ENCODE measurements around the gene AHSG. TPM values are rescaled to one million over a fixed set of nuclear protein-coding genes. Genes with fewer than 3 reads are reported as not detected.
A peak's percentile ranks its signal among the peaks of the same experiment; 100 is the strongest.
"Not testable (repeated sequence)": the region's sequence is repeated elsewhere in the genome, so short reads cannot be mapped to it uniquely, and the experiment has no call there.

Gene AHSG
- total RNA-seq, 1 experiment from 2014 or later: not detected

DNA sequence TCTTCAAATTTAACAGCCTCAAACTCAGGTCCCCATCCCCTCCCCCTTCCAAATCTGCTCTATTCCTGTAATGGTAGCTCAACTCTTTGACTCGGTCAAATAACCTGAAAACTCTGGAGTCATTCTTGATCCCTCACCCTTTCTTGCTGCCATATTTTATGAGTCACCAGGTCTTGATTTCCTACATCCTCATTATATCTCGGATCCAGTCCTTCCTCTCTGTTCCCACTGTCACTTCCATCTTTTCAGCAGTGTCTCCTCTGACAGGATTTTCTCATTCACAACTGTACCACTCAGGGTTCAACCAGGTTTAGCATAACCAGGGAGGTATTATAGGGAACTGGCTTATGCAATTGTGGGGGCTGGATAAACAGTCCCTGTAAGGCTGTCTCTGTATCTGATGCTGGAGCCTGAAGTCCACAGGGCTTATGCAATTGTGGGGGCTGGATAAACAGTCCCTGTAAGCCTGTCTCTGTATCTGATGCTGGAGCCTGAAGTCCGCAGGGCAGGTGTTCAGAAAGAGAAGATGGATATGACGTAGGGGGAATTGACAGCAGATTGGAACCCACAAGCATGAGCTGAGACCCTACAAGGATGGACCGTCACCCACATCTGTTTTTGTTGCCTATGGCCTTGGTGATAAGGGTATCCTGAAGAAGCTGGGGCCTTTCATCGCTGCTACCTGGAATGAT, 18.2 kb downstream of the AHSG start:
- no peaks in the 10 kb centered on the region for H3K9me3 ChIP-seq (replicated peaks)
- H3K36me3 ChIP-seq: no peaks in the 10 kb centered on the region
- H3K27me3 ChIP-seq (replicated peaks): 0 out of 2 replicates have a peak, but pooled peaks cover 8% of the 10 kb centered on the region
- no peak for DNase-seq (ENCODE audit: low read depth in 1 of 2, low spot score in 2 of 2)
- H3K4me1 ChIP-seq (replicated peaks): no peaks in the 10 kb centered on the region
- no peak overlapping the region for H3K27ac ChIP-seq
- no peak overlapping the region for H3K4me3 ChIP-seq

DNA sequence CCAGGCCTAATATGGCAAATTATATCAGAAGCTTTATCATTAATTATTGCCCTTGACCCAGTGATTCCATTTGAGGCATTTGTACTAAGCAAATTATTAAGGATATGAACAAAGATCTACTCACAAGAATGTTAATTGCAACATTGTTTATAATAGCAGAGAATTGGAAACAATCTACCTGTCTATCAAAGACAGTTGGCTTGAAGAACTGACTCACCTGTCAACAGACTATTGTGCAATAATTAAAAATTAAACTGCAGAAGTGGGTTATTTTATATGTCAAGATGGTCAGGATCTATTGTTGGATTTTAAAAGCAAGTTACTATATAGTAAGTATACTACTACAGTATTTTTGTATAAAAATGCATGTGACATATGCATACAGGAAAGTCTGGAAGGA, 20.6 kb downstream of the AHSG start:
- Histone ChIP-seq H3K36me3 (no peaks in the 10 kb centered on the region), H3K27me3 (replicated peaks) (0 out of 2 replicates have a peak, but pooled peaks cover 8% of the 10 kb centered on the region), H3K4me1 (replicated peaks) (no peaks in the 10 kb centered on the region), H3K27ac (no peak overlapping the region), H3K4me3 (no peak overlapping the region), H3K9me3 (replicated peaks) (no peaks in the 10 kb centered on the region)
- DNase-seq (ENCODE audit: low read depth in 1 of 2, low spot score in 2 of 2): no peak

GRCh38 chr3:186634207-186634606, 21.3 kb downstream of the AHSG start:
- DNase-seq (ENCODE audit: low read depth in 1 of 2, low spot score in 2 of 2); H3K4me1 ChIP-seq (replicated peaks); H3K4me3 ChIP-seq; H3K27me3 ChIP-seq (replicated peaks); H3K27ac ChIP-seq; H3K36me3 ChIP-seq; H3K9me3 ChIP-seq (replicated peaks): not testable (repeated sequence)

GRCh38 chr3:186635532-186635931, 22.7 kb downstream of the AHSG start:
- Histone ChIP-seq H3K4me3 (no peak overlapping the region), H3K27me3 (replicated peaks) (0 out of 2 replicates have a peak, but pooled peaks cover under 1% of the 10 kb centered on the region), H3K4me1 (replicated peaks) (no peaks in the 10 kb centered on the region), H3K36me3 (no peaks in the 10 kb centered on the region), H3K9me3 (replicated peaks) (no peaks in the 10 kb centered on the region), H3K27ac (no peak overlapping the region)
- DNase-seq (ENCODE audit: low read depth in 1 of 2, low spot score in 2 of 2): no peak

GRCh38 chr3:186636536-186636935, 23.7 kb downstream of the AHSG start:
- no peaks in the 10 kb centered on the region for H3K36me3 ChIP-seq
- H3K4me3 ChIP-seq: no peak overlapping the region
- no peak for DNase-seq (ENCODE audit: low read depth in 1 of 2, low spot score in 2 of 2)
- H3K27me3 ChIP-seq (replicated peaks): no peaks in the 10 kb centered on the region
- H3K9me3 ChIP-seq (replicated peaks): no peaks in the 10 kb centered on the region
- no peak overlapping the region for H3K27ac ChIP-seq
- no peaks in the 10 kb centered on the region for H3K4me1 ChIP-seq (replicated peaks)

GRCh38 chr3:186637686-186638085, 24.8 kb downstream of the AHSG start:
- no peaks in the 10 kb centered on the region for H3K36me3 ChIP-seq
- H3K4me1 ChIP-seq (replicated peaks): no peaks in the 10 kb centered on the region
- H3K27me3 ChIP-seq (replicated peaks): no peaks in the 10 kb centered on the region
- no peaks in the 10 kb centered on the region for H3K9me3 ChIP-seq (replicated peaks)
- H3K4me3 ChIP-seq: no peak overlapping the region
- H3K27ac ChIP-seq: no peak overlapping the region
- DNase-seq (ENCODE audit: low read depth in 1 of 2, low spot score in 2 of 2): no peak

GRCh38 chr3:186638259-186638658, 25.4 kb downstream of the AHSG start:
- H3K27me3 ChIP-seq (replicated peaks): no peaks in the 10 kb centered on the region
- H3K9me3 ChIP-seq (replicated peaks): no peaks in the 10 kb centered on the region
- H3K4me1 ChIP-seq (replicated peaks): no peaks in the 10 kb centered on the region
- H3K4me3 ChIP-seq: no peak overlapping the region
- H3K36me3 ChIP-seq: no peaks in the 10 kb centered on the region
- H3K27ac ChIP-seq: no peak overlapping the region
- no peak for DNase-seq (ENCODE audit: low read depth in 1 of 2, low spot score in 2 of 2)

DNA sequence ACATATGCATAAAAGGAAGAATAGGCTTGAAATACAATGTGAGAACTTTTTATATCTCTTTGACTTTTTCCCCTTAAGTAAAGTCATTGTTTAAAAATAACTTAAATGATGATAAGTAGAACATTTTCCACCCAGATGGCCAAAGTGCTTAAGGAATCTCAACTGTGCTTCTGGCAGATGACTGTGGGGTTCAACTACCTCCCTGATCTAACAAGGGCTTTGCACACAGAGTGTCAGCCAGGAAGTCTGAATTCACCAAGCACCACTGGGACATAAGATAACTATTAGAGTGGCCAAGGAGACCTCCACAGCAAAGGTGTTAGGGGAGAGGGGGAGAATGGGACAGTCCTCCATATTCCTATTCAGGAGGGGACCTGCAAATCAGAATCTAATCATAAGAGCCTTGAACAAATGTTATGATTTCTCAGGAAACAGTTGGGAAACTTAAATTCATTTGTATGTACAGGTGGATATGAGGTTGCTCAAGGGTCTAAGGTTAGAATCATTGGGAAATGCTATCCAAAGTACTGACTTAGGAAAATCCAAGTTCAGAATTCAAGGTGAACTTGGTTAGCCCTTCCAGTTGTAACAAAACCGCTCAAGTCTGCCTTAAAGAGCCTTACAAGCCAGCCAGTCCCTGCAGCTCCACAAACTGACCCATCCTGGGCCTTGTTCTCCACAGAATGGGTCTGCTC, 27.1 kb downstream of the AHSG start, which contains the start of gene FETUB:
Gene FETUB, plus strand, starts transcription at position 622 of the 695 bp plus-strand sequence. Its CDS starts 62 bp downstream, at position 684.
- Histone ChIP-seq H3K27me3 (replicated peaks) (no peaks in the 10 kb centered on the region), H3K27ac (no peak within 1 kb of the TSS), H3K36me3 (no peaks in the 10 kb centered on the region), H3K9me3 (replicated peaks) (no peaks in the 10 kb centered on the region), H3K4me3 (no peak within 1 kb of the TSS), H3K4me1 (replicated peaks) (no peaks in the 10 kb centered on the region; the same call in 1 of the 2 replicates)
- no peak for DNase-seq (ENCODE audit: low read depth in 1 of 2, low spot score in 2 of 2)

DNA sequence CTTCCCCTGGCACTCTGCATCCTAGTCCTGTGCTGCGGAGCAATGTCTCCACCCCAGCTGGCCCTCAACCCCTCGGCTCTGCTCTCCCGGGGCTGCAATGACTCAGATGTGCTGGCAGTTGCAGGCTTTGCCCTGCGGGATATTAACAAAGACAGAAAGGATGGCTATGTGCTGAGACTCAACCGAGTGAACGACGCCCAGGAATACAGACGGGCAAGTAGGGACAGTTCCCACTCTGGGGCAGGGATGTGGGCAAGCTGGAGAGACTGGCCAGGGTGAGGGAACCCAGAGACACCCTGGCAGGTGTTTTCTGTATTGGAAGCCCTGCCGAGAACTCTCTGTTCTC, 27.6 kb downstream of the AHSG start:
- no peaks in the 10 kb centered on the region for H3K36me3 ChIP-seq
- DNase-seq (ENCODE audit: low read depth in 1 of 2, low spot score in 2 of 2): peak in 1 of 2 experiments; percentile 2
- no peak overlapping the region for H3K27ac ChIP-seq
- H3K4me3 ChIP-seq: no peak overlapping the region
- no peaks in the 10 kb centered on the region for H3K27me3 ChIP-seq (replicated peaks)
- no peaks in the 10 kb centered on the region for H3K9me3 ChIP-seq (replicated peaks)
- H3K4me1 ChIP-seq (replicated peaks): no peaks in the 10 kb centered on the region; the same call in 1 of the 2 replicates

DNA sequence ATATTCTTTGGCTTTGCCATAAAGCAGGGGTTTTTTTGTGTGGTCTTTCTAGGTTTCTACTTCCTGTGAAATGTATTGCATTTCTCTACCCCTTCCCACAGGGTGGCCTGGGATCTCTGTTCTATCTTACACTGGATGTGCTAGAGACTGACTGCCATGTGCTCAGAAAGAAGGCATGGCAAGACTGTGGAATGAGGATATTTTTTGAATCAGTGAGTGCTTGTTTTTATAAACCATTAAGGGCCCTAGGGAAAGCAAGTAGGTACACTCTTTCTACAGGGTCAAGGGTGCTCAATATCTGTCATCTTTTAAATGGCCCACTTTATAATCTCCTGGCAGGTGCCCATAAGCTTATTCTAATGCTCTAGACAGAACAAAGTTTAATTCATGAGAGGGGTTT, 28.1 kb downstream of the AHSG start:
- no peak overlapping the region for H3K4me3 ChIP-seq
- no peaks in the 10 kb centered on the region for H3K36me3 ChIP-seq
- no peaks in the 10 kb centered on the region for H3K27me3 ChIP-seq (replicated peaks)
- no peak overlapping the region for H3K27ac ChIP-seq
- H3K9me3 ChIP-seq (replicated peaks): no peaks in the 10 kb centered on the region
- DNase-seq (ENCODE audit: low read depth in 1 of 2, low spot score in 2 of 2): no peak
- no peaks in the 10 kb centered on the region; the same call in 1 of the 2 replicates for H3K4me1 ChIP-seq (replicated peaks)

GRCh38 chr3:186642014-186642413, 29.2 kb downstream of the AHSG start:
- H3K4me1 ChIP-seq (replicated peaks): no peaks in the 10 kb centered on the region; the same call in 1 of the 2 replicates
- H3K9me3 ChIP-seq (replicated peaks): no peaks in the 10 kb centered on the region
- H3K36me3 ChIP-seq: no peaks in the 10 kb centered on the region
- DNase-seq (ENCODE audit: low read depth in 1 of 2, low spot score in 2 of 2): no peak
- H3K27ac ChIP-seq: no peak overlapping the region
- H3K4me3 ChIP-seq: no peak overlapping the region
- no peaks in the 10 kb centered on the region for H3K27me3 ChIP-seq (replicated peaks)

GRCh38 chr3:186643493-186643892, 30.6 kb downstream of the AHSG start:
- Histone ChIP-seq H3K27me3 (replicated peaks) (0 out of 2 replicates have a peak, but pooled peaks cover 6% of the 10 kb centered on the region), H3K4me1 (replicated peaks) (no peaks in the 10 kb centered on the region; the same call in 1 of the 2 replicates), H3K9me3 (replicated peaks) (no peaks in the 10 kb centered on the region), H3K4me3 (no peak overlapping the region), H3K27ac (no peak overlapping the region), H3K36me3 (no peaks in the 10 kb centered on the region)
- DNase-seq (ENCODE audit: low read depth in 1 of 2, low spot score in 2 of 2): no peak

DNA sequence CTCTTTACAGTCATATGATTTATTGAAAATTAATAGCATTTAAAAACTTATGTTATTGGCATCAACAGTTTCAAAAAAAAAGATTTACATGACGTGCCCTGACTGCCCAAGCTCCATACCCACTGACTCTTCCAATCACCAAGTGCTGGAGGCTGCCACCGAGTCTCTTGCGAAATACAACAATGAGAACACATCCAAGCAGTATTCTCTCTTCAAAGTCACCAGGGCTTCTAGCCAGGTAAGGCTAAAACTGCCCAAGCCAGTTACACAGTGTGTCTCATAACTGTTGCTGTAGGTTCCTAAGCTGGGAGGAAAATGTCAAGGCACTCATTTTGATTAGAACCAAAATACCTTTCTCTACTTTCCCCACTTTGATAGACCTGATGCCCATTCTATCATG, 31.8 kb downstream of the AHSG start:
- H3K4me1 ChIP-seq (replicated peaks): no peaks in the 10 kb centered on the region; the same call in 1 of the 2 replicates
- no peaks in the 10 kb centered on the region for H3K36me3 ChIP-seq
- no peak for DNase-seq (ENCODE audit: low read depth in 1 of 2, low spot score in 2 of 2)

DNA sequence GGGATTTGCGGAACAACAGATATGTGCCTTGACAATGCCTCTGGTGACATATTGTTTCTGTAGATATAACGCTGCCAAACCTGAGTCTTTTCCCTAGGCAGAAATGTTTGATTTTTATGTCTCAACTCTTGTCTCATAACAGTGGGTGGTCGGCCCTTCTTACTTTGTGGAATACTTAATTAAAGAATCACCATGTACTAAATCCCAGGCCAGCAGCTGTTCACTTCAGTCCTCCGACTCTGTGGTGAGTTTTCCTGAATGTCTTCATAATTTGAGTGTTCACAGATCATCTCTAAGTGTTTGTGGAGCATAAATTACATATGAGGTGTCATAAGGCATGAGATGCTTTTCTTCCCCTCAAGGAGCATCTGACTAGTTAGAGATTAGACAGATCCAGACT, 33.2 kb downstream of the AHSG start:
- H3K27ac ChIP-seq: no peak overlapping the region
- no peaks in the 10 kb centered on the region for H3K9me3 ChIP-seq (replicated peaks)
- DNase-seq (ENCODE audit: low read depth in 1 of 2, low spot score in 2 of 2): no peak
- 0 out of 2 replicates have a peak, but pooled peaks cover 9% of the 10 kb centered on the region for H3K27me3 ChIP-seq (replicated peaks)
- H3K4me3 ChIP-seq: no peak overlapping the region
- no peaks in the 10 kb centered on the region; the same call in 1 of the 2 replicates for H3K4me1 ChIP-seq (replicated peaks)
- H3K36me3 ChIP-seq: no peaks in the 10 kb centered on the region

More for the DNA sequence above, 31.8 kb downstream of the AHSG start:
- Histone ChIP-seq H3K9me3 (replicated peaks) (no peaks in the 10 kb centered on the region), H3K27ac (no peak overlapping the region), H3K4me3 (no peak overlapping the region), H3K27me3 (replicated peaks) (0 out of 2 replicates have a peak, but pooled peaks cover 6% of the 10 kb centered on the region)

All from SJSA1 (cell line).